ENCODE measurements around the gene REXO5. TPM values are rescaled to one million over a fixed set of nuclear protein-coding genes. Genes with fewer than 3 reads are reported as not detected.

REXO5 gene
- total and polyA plus RNA-seq, 2 of the 13 experiments (the other 11 are each of a cell fraction or from before 2014, with no cell fraction given): 5.9 to 13.1 TPM

GRCh38 chr16:20805684-20806167 lies 601 bp upstream of the REXO5 start (continued):
- TF ChIP-seq HMGXB4 (CRISPR knock-in tag; IDR thresholded peaks at IDR 0.05; ENCODE audit: borderline replicate concordance in 1 of 2, low read depth in 1 of 2) (peak in 1 of 2 experiments; percentile 39; a peak in 1 of 4 replicates), IRF1 (CRISPR knock-in tag; IDR thresholded peaks at IDR 0.05; ENCODE audit: low read depth) (peak; percentile 61; the same call in 1 of the 2 replicates), MAF1 (CRISPR knock-in tag; IDR thresholded peaks at IDR 0.05; ENCODE audit: borderline replicate concordance) (peak; percentile 83; the same call in 1 of the 2 replicates), ZNF263 (CRISPR knock-in tag; IDR thresholded peaks at IDR 0.05) (peak; percentile 51), NAIF1 (CRISPR knock-in tag; IDR thresholded peaks at IDR 0.05; ENCODE audit: borderline replicate concordance) (peak; percentile 29; the same call in 1 of the 2 replicates), GFI1 (CRISPR knock-in tag; IDR thresholded peaks at IDR 0.05; ENCODE audit: borderline replicate concordance) (0 out of 2 replicates have a peak, but pooled peaks have one; percentile 0)

- H2AFZ ChIP-seq (ENCODE audit: low read length): no peak overlapping the region
- H3K36me3 ChIP-seq (replicated peaks in 1 of 2; ENCODE audit: control insufficient read depth in 1 of 2, insufficient read depth in 2 of 2, low read length in 2 of 2): no peaks in the 10 kb centered on the region
- H3K4me3 ChIP-seq (replicated peaks in 1 of 3; ENCODE audit: insufficient read depth in 1 of 3, low read depth in 2 of 3, low read length in 3 of 3): peak overlapping the region; percentile 72 to 98 (median 87); a peak in 2 of 6 replicates
- H3K4me1 ChIP-seq (ENCODE audit: insufficient read depth, low read length): peaks cover 40% of the 10 kb centered on the region
- H3K79me2 ChIP-seq (ENCODE audit: insufficient read depth, low read length): peaks cover 6% of the 10 kb centered on the region
- H3K9ac ChIP-seq (ENCODE audit: insufficient read depth, low read depth, low read length): peak overlapping the region; percentile 89; the same call in 1 of the 2 replicates
- no peak for FAIRE-seq
- no TSS peak for BruUV-seq (replicated peaks)
- no peaks in the 10 kb centered on the region for H3K9me3 ChIP-seq (ENCODE audit: low read length)
- no peaks in the 10 kb centered on the region; a peak in 1 of 5 replicates for H3K27me3 ChIP-seq (ENCODE audit: control insufficient read depth in 1 of 2, insufficient read depth in 2 of 2, low read length in 2 of 2)
- DNase-seq (ENCODE audit: low spot score): no peak
- no peak for ATAC-seq
- no peak overlapping the region for H3K27ac ChIP-seq (ENCODE audit: extremely low read length, insufficient read depth, low read length)
- intact Hi-C loops (cut with micrococcal nuclease; ENCODE audit: unreplicated experiment) (no loop called here), in situ Hi-C loops (cut with HindIII; ENCODE audit: extremely low pct_ligation_motif_present, low pct_unique_long_range_greater_than_20kb) (no loop called here)
- ChIA-PET CTCF (ENCODE audit: low intra/inter-chr PET ratio, low total read pairs) (no interaction called here), POLR2A (no interaction called here)
- 94% methylated on average over 11 of the region's 11 CpGs for WGBS (ENCODE audit: low lambda C conversion rate)
- H3K4me2 ChIP-seq (ENCODE audit: low read depth, low read length): peak overlapping the region; percentile 83
- H4K20me1 ChIP-seq (ENCODE audit: insufficient read depth, low read length): no peaks in the 10 kb centered on the region
- TF ChIP-seq KAT7 (CRISPR knock-in tag; IDR thresholded peaks at IDR 0.05; ENCODE audit: borderline replicate concordance): no peak
- TF ChIP-seq TCF12 (IDR thresholded peaks at IDR 0.05): no peak
- no peak for TF ChIP-seq TCF12 (CRISPR knock-in tag; IDR thresholded peaks at IDR 0.05)
- no peak for TF ChIP-seq ATAD3A (CRISPR knock-in tag; IDR thresholded peaks at IDR 0.05)
- no peak for TF ChIP-seq NR2F6 (IDR thresholded peaks at IDR 0.05)
- TF ChIP-seq NR2F6 (CRISPR knock-in tag; IDR thresholded peaks at IDR 0.05): no peak
- TF ChIP-seq FLYWCH1 (CRISPR knock-in tag; IDR thresholded peaks at IDR 0.05): no peak
- TF ChIP-seq THAP8 (CRISPR knock-in tag; IDR thresholded peaks at IDR 0.05; ENCODE audit: borderline replicate concordance): no peak
- TF ChIP-seq STAG1 (CRISPR knock-in tag; IDR thresholded peaks at IDR 0.05): no peak
- no peak for TF ChIP-seq PHF5A (CRISPR knock-in tag; IDR thresholded peaks at IDR 0.05; ENCODE audit: low read depth, unreplicated experiment)
- no peak for TF ChIP-seq XBP1 (CRISPR knock-in tag; IDR thresholded peaks at IDR 0.05)
- no peak for TF ChIP-seq ZNF597 (CRISPR knock-in tag; IDR thresholded peaks at IDR 0.05)
- TF ChIP-seq DNMT1 (CRISPR knock-in tag; IDR thresholded peaks at IDR 0.05): no peak
Measured at GRCh38 chr16:20807862-20808261, 1.5 kb downstream of the REXO5 start.

Data from HepG2 (cell line).